Left ventricle myocardium inferior (tissue), 1 donor: Measurements from ENCODE around the gene ISOC1. TPM values are rescaled to one million over a fixed set of nuclear protein-coding genes. Genes with fewer than 3 reads are reported as not detected.

Experiments used
- DNase-seq: peaks from one replicate; pipeline ENCODE4 v3.0.0-alpha.2; 2020
- H3K27ac ChIP-seq: fragments of 200-600 bp; replicated peaks from 2 replicates; pipeline ENCODE4 v1.8.0; 2021
- H3K27me3 ChIP-seq: fragments of 200-600 bp; 2 replicates; pipeline ENCODE4 v1.8.0; 2021; ENCODE audit warnings: low read depth
- H3K36me3 ChIP-seq: fragments of 200-600 bp; 2 replicates; pipeline ENCODE4 v1.8.0; 2021
- H3K4me1 ChIP-seq: fragments of 200-600 bp; 2 replicates; pipeline ENCODE4 v1.8.0; 2021
- H3K4me3 ChIP-seq: fragments of 200-600 bp; 2 replicates; pipeline ENCODE4 v1.8.0; 2021; ENCODE audit warnings: mild to moderate bottlenecking, moderate library complexity
- H3K9me3 ChIP-seq: fragments of 200-600 bp; replicated peaks from 2 replicates; pipeline ENCODE4 v1.8.0; 2021
- intact Hi-C: fragments of 100-400 bp; cut with micrococcal nuclease; formaldehyde crosslinking; loops from one replicate; pipeline ENCODE4 v1.11.0; 2022
- total RNA-seq: library from RNA; stranded (reverse); fragmentation: NEBNext Ultra II Directional; extraction: Animal tissue kit (Norgen Biotek cat#: 25700); gene quantifications from one replicate; pipeline ENCODE4 v1.2.1, GENCODE V29; 2021
- TF ChIP-seq, protein P1 (sequence below): fragments of 200-600 bp; IDR thresholded peaks from 2 replicates; pipeline ENCODE4 v1.8.0; 2021; ENCODE audit warnings: antibody characterized with exemption, mild to moderate bottlenecking, borderline replicate concordance
- donor health status: DM: no; HTN: yes; CAD: no; lungs with severe emphysema.

Gene ISOC1
- total RNA-seq, 1 donor from 2014 or later = 112 TPM

DNA sequence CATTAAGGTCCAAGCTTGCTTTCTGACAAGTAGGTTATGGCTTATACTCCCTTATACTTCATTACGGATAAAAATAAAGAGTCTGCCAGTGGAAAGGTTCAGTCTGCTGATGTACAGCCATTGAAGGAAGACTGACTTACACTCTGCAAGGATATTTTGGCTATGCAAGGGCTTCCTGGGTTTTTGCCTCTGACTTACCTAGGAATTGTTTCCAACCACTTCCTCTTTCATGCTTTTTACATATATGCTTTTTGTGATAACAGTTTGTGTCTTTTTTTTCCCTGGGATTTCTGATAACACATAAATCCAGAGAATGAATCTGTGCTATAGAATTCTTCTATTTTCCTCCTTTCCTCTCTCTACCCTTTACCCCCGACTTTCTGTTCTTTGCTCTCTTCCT is 16.8 kb downstream of the ISOC1 start:
- Histone ChIP-seq H3K4me1 (peaks cover 60% of the 10 kb centered on the region), H3K4me3 (no peak overlapping the region), H3K27ac (no peak overlapping the region), H3K36me3 (peaks cover 37% of the 10 kb centered on the region), H3K27me3 (no peaks in the 10 kb centered on the region), H3K9me3 (no peaks in the 10 kb centered on the region)
- TF ChIP-seq, protein P1, sequence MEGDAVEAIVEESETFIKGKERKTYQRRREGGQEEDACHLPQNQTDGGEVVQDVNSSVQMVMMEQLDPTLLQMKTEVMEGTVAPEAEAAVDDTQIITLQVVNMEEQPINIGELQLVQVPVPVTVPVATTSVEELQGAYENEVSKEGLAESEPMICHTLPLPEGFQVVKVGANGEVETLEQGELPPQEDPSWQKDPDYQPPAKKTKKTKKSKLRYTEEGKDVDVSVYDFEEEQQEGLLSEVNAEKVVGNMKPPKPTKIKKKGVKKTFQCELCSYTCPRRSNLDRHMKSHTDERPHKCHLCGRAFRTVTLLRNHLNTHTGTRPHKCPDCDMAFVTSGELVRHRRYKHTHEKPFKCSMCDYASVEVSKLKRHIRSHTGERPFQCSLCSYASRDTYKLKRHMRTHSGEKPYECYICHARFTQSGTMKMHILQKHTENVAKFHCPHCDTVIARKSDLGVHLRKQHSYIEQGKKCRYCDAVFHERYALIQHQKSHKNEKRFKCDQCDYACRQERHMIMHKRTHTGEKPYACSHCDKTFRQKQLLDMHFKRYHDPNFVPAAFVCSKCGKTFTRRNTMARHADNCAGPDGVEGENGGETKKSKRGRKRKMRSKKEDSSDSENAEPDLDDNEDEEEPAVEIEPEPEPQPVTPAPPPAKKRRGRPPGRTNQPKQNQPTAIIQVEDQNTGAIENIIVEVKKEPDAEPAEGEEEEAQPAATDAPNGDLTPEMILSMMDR = no peak
- intact Hi-C loops = no loop called here
- DNase-seq = no peak

DNA sequence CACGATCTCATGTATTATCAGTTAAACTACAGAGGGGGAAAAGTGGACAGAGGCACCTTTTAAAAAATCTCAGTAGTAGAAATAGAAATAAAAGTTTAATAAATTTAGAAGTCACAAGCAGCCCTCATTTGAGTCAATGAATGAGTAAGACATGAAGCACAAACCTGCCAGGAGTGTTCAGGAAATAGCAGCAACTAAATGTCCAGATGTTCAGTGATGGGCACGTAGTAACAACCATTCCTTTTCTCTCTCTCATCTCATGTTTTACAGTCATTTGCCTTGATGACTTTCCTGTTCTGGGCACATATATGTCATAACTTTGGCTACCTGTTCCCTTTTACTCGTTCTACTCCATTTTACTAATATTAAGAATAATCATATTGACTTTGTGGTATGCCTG is 17.7 kb downstream of the ISOC1 start:
- Histone ChIP-seq H3K9me3 (no peaks in the 10 kb centered on the region), H3K27ac (no peak overlapping the region), H3K27me3 (no peaks in the 10 kb centered on the region), H3K36me3 (peaks cover 35% of the 10 kb centered on the region), H3K4me3 (no peak overlapping the region), H3K4me1 (peaks cover 54% of the 10 kb centered on the region)
- no peak for DNase-seq
- TF ChIP-seq, protein P1 = no peak
- intact Hi-C loops = no loop called here

DNA sequence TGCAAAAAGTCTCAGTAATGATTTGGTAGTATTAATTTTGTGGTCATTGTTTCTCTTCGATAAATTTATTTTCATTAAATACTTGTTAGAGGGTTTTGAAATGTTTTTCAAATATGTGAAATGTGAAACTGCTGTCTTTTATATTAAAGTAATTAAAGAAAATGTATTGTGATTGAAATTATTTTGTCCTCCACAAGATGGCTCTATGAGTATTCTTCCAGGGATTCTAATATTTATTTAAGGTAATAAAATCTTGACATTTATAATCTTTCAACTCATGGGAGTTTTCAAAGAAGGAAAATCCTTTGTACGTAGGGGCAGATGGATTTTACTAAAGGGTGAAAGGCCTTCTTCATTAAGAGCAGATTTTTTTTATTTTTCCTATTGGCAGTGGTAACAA is 19.3 kb downstream of the ISOC1 start:
- Histone ChIP-seq H3K27me3 (no peaks in the 10 kb centered on the region), H3K4me3 (no peak overlapping the region), H3K27ac (no peak overlapping the region), H3K36me3 (peaks cover 24% of the 10 kb centered on the region), H3K4me1 (peaks cover 46% of the 10 kb centered on the region), H3K9me3 (no peaks in the 10 kb centered on the region)
- no peak for DNase-seq
- intact Hi-C loops = no loop called here
- TF ChIP-seq, protein P1 = peak; percentile 24

DNA sequence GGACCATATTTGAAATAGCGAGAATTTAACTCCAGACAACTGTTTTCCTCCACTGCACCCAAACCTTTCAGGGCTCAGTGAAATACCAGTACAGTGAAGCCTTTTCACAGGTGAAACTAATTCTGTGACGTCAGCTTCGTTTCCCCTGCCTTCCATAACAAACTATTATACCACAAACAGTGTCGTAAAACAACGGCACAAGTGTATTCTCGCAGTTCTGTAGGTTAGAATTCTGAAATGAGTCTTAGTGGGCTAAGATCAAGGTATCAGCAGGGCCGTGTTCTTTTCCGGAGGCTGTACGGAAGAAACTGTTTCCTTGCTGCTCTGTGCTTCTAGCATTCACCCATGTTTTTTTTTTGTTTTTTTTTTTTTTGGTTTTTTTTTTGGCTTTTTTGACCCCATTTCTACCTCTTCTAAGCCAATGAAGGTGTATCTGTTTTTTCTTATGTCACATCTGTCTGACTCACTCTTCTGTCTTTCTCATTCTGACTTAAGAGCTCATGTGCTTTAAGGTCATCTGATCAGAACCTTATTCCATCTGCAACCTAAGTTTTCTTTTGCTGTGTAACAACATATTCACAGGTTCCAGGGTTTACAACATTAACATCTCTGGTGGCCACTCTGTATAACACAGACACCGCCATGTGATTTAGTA is 20.1 kb downstream of the ISOC1 start:
- Histone ChIP-seq H3K36me3 (peaks cover 17% of the 10 kb centered on the region), H3K27me3 (no peaks in the 10 kb centered on the region), H3K27ac (no peak overlapping the region), H3K4me3 (no peak overlapping the region), H3K9me3 (no peaks in the 10 kb centered on the region), H3K4me1 (peaks cover 38% of the 10 kb centered on the region)
- intact Hi-C loops = no loop called here
- DNase-seq = no peak
- TF ChIP-seq, protein P1 = no peak

DNA sequence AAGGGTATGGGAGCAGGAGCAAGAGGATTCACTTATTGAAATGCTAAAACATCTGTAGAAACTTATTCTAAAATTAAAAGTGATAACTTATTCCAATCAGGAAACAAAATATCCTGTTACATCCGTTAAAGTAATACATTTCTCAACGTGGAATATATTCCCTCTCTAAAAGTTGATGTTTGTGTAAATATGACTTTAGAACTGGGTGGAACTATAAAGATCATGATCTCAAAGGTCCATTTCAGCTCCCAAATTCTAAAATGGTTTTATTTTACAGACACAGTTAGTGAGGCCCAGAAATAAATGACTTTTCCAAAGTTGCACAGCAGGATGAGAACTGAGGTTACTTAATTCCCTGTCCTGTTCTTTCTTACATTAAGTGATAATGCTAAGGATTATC is 21.1 kb downstream of the ISOC1 start:
- H3K9me3 ChIP-seq = no peaks in the 10 kb centered on the region
- H3K27me3 ChIP-seq = no peaks in the 10 kb centered on the region
- peaks cover 28% of the 10 kb centered on the region for H3K4me1 ChIP-seq
- intact Hi-C loops = no loop called here
- TF ChIP-seq, protein P1 = no peak
- H3K36me3 ChIP-seq = peaks cover 17% of the 10 kb centered on the region
- H3K4me3 ChIP-seq = no peak overlapping the region
- no peak for DNase-seq
- no peak overlapping the region for H3K27ac ChIP-seq
